ENCODE measurements around the gene UBR4. TPM values are rescaled to one million over a fixed set of nuclear protein-coding genes. Genes with fewer than 3 reads are reported as not detected.
A peak's percentile ranks its signal among the peaks of the same experiment; 100 is the strongest.

The UBR4 gene
- polyA plus RNA-seq, 2 of the 4 experiments (the other 2 are of a cell fraction), result 55.8 to 74.3 TPM

GRCh38 chr1:19084206-19084738 is 125.8 kb downstream of the UBR4 start:
- 96% methylated on average over 17 of the region's 20 CpGs for WGBS (ENCODE audit: missing lambda C conversion rate)
- FAIRE-seq (no peak), ATAC-seq (no peak), DNase-seq (ENCODE audit: low read depth in 1 of 2, low spot score in 1 of 2) (no peak)
- no peak overlapping the region for H3K4me3 ChIP-seq
- ChIA-PET CTCF (interaction anchor here (1.0 to 3.2 kb wide), 7 partner anchors 10 to 177 kb away, joined by 3 to 11 read pairs (median 3); no protein-coding TSS in a partner anchor), POLR2A (no interaction called here)
- TF ChIP-seq, protein P1, sequence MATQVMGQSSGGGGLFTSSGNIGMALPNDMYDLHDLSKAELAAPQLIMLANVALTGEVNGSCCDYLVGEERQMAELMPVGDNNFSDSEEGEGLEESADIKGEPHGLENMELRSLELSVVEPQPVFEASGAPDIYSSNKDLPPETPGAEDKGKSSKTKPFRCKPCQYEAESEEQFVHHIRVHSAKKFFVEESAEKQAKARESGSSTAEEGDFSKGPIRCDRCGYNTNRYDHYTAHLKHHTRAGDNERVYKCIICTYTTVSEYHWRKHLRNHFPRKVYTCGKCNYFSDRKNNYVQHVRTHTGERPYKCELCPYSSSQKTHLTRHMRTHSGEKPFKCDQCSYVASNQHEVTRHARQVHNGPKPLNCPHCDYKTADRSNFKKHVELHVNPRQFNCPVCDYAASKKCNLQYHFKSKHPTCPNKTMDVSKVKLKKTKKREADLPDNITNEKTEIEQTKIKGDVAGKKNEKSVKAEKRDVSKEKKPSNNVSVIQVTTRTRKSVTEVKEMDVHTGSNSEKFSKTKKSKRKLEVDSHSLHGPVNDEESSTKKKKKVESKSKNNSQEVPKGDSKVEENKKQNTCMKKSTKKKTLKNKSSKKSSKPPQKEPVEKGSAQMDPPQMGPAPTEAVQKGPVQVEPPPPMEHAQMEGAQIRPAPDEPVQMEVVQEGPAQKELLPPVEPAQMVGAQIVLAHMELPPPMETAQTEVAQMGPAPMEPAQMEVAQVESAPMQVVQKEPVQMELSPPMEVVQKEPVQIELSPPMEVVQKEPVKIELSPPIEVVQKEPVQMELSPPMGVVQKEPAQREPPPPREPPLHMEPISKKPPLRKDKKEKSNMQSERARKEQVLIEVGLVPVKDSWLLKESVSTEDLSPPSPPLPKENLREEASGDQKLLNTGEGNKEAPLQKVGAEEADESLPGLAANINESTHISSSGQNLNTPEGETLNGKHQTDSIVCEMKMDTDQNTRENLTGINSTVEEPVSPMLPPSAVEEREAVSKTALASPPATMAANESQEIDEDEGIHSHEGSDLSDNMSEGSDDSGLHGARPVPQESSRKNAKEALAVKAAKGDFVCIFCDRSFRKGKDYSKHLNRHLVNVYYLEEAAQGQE (IDR thresholded peaks at IDR 0.05), result no peak
- TF ChIP-seq RARB (CRISPR knock-in tag; IDR thresholded peaks at IDR 0.05), result no peak
- TF ChIP-seq NFE2L2 (conservative IDR thresholded peaks at IDR 0.05; ENCODE audit: low read length), result no peak
- no peak for TF ChIP-seq ZC3H11A (IDR thresholded peaks at IDR 0.05)
- TF ChIP-seq TFCP2L1 (CRISPR knock-in tag; IDR thresholded peaks at IDR 0.05), result no peak
- TF ChIP-seq, protein P2, sequence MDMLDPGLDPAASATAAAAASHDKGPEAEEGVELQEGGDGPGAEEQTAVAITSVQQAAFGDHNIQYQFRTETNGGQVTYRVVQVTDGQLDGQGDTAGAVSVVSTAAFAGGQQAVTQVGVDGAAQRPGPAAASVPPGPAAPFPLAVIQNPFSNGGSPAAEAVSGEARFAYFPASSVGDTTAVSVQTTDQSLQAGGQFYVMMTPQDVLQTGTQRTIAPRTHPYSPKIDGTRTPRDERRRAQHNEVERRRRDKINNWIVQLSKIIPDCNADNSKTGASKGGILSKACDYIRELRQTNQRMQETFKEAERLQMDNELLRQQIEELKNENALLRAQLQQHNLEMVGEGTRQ (IDR thresholded peaks at IDR 0.05), result no peak
- no peak for TF ChIP-seq HOXA7 (CRISPR knock-in tag; IDR thresholded peaks at IDR 0.05)
- no peak for TF ChIP-seq HOXB13 (CRISPR knock-in tag; IDR thresholded peaks at IDR 0.05; ENCODE audit: low read depth)
- TF ChIP-seq EHF (CRISPR knock-in tag; IDR thresholded peaks at IDR 0.05), result no peak
- no peak for TF ChIP-seq PHF8 (IDR thresholded peaks at IDR 0.05; ENCODE audit: borderline replicate concordance, low read depth)
- TF ChIP-seq CHD2 (IDR thresholded peaks at IDR 0.05; ENCODE audit: low read length, partially characterized antibody), result no peak
- no peak overlapping the region for H3K4me2 ChIP-seq
- H3K27ac ChIP-seq, result no peak overlapping the region
- H3K4me1 ChIP-seq, result peaks cover 58% of the 10 kb centered on the region
- H3K9me3 ChIP-seq, result no peaks in the 10 kb centered on the region

GRCh38 chr1:19083081-19083480 is 127.0 kb downstream of the UBR4 start:
- WGBS (ENCODE audit: missing lambda C conversion rate), result 88% methylated on average over 5 of the region's 7 CpGs

DNA sequence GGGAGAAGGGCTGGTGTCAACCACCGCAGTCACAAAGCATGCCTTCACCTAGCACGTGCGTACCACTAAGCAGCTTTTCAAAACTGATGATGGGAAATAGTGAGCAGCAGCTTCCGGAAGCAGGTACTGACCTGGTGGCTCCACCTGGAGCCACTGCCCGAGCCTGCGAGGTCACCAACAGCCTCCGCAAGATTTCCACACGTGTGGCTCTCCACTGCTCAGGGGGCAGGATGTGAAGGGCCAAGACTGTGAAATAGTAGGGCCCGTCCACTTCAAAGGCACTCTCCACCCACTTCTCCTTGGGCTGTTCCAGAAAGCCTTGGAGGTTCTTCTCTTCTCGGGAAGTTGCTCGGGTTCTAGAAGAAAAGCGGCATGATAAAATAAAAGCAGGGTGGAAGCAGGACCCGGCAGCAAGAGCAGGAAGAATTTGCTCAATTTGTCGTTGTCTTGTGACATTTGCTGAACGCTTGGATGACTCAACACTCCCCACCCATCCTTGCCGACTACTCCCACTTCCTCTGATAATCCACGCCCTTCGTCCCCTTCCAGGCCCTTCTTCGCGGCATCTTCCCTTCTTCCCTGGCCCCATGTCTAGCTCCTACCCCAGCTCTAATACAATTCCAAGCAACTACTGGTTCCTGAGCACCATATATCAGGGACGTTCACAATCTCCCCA is 128.7 kb downstream of the UBR4 start:
- POLR2A ChIA-PET, result no interaction called here
- Histone ChIP-seq H3K27ac (peak overlapping the region; percentile 88 to 95), H3K9me3 (no peaks in the 10 kb centered on the region), H3K4me3 (peak overlapping the region; percentile 38), H3K4me2 (peak overlapping the region; percentile 91), H3K4me1 (peaks cover 46% of the 10 kb centered on the region)
- 37% methylated on average over 16 of the region's 21 CpGs for WGBS (ENCODE audit: missing lambda C conversion rate)
- peak; percentile 25 to 69 for DNase-seq (ENCODE audit: low read depth in 1 of 2, low spot score in 1 of 2)
- CTCF ChIA-PET, result interaction anchor here (1.0 to 3.1 kb wide), 7 partner anchors 16 to 174 kb away, joined by 3 to 12 read pairs (median 5); partner anchors contain the start of gene IFFO2
- no peak for FAIRE-seq
- TF ChIP-seq HDAC2 (IDR thresholded peaks at IDR 0.05) (no peak), MAX (IDR thresholded peaks at IDR 0.05) (peak; percentile 34; the same call in 1 of the 2 replicates), NR3C1 (IDR thresholded peaks at IDR 0.05) (no peak), ZSCAN20 (CRISPR knock-in tag; IDR thresholded peaks at IDR 0.05) (no peak), CEBPB (IDR thresholded peaks at IDR 0.05) (peak in 1 of 2 experiments; percentile 37; a peak in 1 of 4 replicates), FOSL2 (IDR thresholded peaks at IDR 0.05) (0 out of 2 replicates have a peak, but pooled peaks have one; percentile 7), FOSL2 (CRISPR knock-in tag; IDR thresholded peaks at IDR 0.05) (peak; percentile 36; the same call in 1 of the 2 replicates), TP53 (CRISPR knock-in tag; IDR thresholded peaks at IDR 0.05) (no peak), NPAS2 (CRISPR knock-in tag; IDR thresholded peaks at IDR 0.05; ENCODE audit: borderline replicate concordance) (no peak), ESRRA (IDR thresholded peaks at IDR 0.05; ENCODE audit: borderline replicate concordance, low read length) (no peak)
- TF ChIP-seq, protein P3, sequence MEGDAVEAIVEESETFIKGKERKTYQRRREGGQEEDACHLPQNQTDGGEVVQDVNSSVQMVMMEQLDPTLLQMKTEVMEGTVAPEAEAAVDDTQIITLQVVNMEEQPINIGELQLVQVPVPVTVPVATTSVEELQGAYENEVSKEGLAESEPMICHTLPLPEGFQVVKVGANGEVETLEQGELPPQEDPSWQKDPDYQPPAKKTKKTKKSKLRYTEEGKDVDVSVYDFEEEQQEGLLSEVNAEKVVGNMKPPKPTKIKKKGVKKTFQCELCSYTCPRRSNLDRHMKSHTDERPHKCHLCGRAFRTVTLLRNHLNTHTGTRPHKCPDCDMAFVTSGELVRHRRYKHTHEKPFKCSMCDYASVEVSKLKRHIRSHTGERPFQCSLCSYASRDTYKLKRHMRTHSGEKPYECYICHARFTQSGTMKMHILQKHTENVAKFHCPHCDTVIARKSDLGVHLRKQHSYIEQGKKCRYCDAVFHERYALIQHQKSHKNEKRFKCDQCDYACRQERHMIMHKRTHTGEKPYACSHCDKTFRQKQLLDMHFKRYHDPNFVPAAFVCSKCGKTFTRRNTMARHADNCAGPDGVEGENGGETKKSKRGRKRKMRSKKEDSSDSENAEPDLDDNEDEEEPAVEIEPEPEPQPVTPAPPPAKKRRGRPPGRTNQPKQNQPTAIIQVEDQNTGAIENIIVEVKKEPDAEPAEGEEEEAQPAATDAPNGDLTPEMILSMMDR (IDR thresholded peaks at IDR 0.05), result no peak
- ATAC-seq, result peak; percentile 54 to 68; a peak in 4 of 6 replicates

More at GRCh38 chr1:19083081-19083480, 127.0 kb downstream of the UBR4 start:
- TF ChIP-seq BCL3 (IDR thresholded peaks at IDR 0.05), result no peak
- TF ChIP-seq NPAS2 (CRISPR knock-in tag; IDR thresholded peaks at IDR 0.05; ENCODE audit: borderline replicate concordance), result no peak
- no peak for TF ChIP-seq CBX8 (IDR thresholded peaks at IDR 0.05)
- TF ChIP-seq MAFK (IDR thresholded peaks at IDR 0.05; ENCODE audit: partially characterized antibody), result no peak
- Histone ChIP-seq H3K4me3 (no peak overlapping the region), H3K27ac (peak overlapping the region; percentile 15 to 95; a peak in 4 of 6 replicates), H3K4me1 (peaks cover 63% of the 10 kb centered on the region), H3K4me2 (no peak overlapping the region), H3K9me3 (no peaks in the 10 kb centered on the region)
- POLR2A ChIA-PET, result no interaction called here
- no peak for DNase-seq (ENCODE audit: low read depth in 1 of 2, low spot score in 1 of 2)
- no peak for ATAC-seq
- CTCF ChIA-PET, result interaction anchor here (0.8 to 3.2 kb wide), 5 partner anchors 9 to 176 kb away, joined by 3 to 11 read pairs (median 4); no protein-coding TSS in a partner anchor
- no peak for FAIRE-seq
